AG04450 (cell line): ENCODE data around the gene NRAP. TPM values are rescaled to one million over a fixed set of nuclear protein-coding genes. Genes with fewer than 3 reads are reported as not detected.

Experiments used
- CTCF ChIA-PET: fragments of 300-600, 350-600 bp; formaldehyde crosslinking; extraction: SDS; loops from one replicate; lab custom pipeline; 2022; ENCODE audit warnings: antibody characterized with exemption, inconsistent platforms; lab: Charles Lee
- POLR2A ChIA-PET: fragments of 350-600 bp; formaldehyde crosslinking; extraction: SDS; loops from one replicate; lab custom pipeline; 2021; ENCODE audit warnings: antibody characterized with exemption, inconsistent platforms; lab: Yijun Ruan, JAX
- DNase-seq: peaks from one replicate; pipeline ENCODE4 v3.0.0-alpha.2; 2011; ENCODE audit warnings: low read depth, low spot score
- H3K27ac ChIP-seq: one replicate; pipeline ENCODE4 v1.5.1; 2012; ENCODE audit warnings: low read depth, low read length, control low read depth
- H3K27me3 ChIP-seq: one replicate; pipeline ENCODE4 v1.6.0; 2012; ENCODE audit warnings: low read length; ENCODE audit not compliant: control insufficient read depth, insufficient read depth
- H3K4me3 ChIP-seq: 2 replicates; pipeline ENCODE4 v1.5.1; 2011; ENCODE audit warnings: mild to moderate bottlenecking, low read depth, low read length, control low read depth
- H3K9me3 ChIP-seq: 2 replicates; pipeline ENCODE4 v1.5.1; 2012; ENCODE audit warnings: low read length; ENCODE audit not compliant: control insufficient read depth, insufficient read depth
- CTCF ChIP-seq: IDR thresholded peaks from 2 replicates; pipeline ENCODE4 v1.5.1; 2011; ENCODE audit warnings: low read depth, low read length, control low read depth, inconsistent platforms
- polyA plus RNA-seq: library from polyadenylated mRNA; depleted of rRNA; stranded (reverse); fragments of >200 nt; gene quantifications from 2 replicates; pipeline ENCODE4 v1.2.3, GENCODE V29; 2011

NRAP gene
- polyA plus RNA-seq, 1 experiment: not detected

DNA sequence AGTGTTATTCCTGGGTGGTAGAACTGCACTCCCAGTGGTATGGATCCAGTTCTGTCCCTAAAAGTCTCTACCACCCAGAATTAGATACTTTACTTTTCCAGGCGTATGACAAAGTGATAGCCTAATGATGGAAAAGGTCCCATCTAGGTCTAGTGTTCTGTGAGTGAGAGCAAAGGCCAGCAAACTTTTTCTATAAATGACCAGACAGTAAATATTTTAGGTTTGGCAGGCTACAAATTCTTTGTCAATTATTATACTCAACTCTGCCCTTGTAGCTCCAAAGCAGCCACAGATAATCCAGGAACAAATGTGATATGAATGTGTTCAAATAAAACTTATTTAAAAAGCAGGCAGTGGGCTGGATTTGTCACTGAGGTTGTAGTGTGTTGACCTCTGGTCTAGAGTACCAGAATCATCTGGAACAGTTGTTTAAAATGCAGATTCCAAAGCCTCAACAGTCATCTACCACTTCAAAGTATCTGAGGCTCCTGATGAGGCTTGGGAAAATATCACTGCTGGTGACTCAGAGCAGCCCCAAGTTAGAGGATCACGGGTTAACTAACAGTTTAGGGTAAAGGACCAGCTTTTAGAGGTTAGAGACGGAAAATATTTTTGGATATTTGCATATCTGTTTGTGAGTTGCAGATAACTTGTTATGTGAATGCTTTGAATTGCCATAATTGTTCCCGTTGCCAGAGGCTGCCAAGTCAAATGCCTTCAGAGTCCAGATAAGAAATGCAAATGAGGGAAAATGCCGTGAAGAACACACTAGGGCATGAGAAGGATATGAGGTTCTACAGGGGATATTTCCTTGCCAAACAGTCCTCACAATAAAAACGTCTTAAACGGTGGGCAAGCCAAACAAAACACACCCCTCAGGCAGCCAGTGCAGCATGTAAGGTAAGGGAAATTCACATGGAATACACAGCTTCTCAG, 19.4 kb downstream of the NRAP start:
- peak; percentile 27 for DNase-seq
- H3K27me3 ChIP-seq: peaks cover 17% of the 10 kb centered on the region
- ChIA-PET POLR2A (no interaction called here), CTCF (no interaction called here)
- TF ChIP-seq CTCF: no peak
- H3K27ac ChIP-seq: no peak overlapping the region
- H3K4me3 ChIP-seq: no peak overlapping the region
- no peaks in the 10 kb centered on the region for H3K9me3 ChIP-seq

DNA sequence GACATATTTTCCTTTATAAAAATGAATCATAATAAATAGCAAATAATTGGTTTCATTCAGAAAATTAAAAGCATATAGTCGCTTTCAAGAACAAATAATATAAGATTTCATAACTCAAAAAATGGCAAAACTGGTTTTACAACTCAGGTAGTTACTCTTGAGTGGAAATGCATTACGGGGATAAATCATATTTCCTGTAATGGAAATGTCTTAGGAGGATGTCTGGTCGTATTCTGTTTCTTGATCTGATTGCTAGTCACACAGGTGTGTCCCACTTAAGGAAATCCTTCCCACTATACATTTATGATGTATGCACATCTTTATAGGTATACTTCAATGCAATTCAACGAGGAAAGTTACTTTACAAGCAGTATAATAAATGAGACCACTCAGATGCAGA, 20.7 kb downstream of the NRAP start:
- ChIA-PET POLR2A (no interaction called here), CTCF (no interaction called here)
- Histone ChIP-seq H3K27me3 (peaks cover 21% of the 10 kb centered on the region), H3K9me3 (no peaks in the 10 kb centered on the region), H3K27ac (no peak overlapping the region), H3K4me3 (no peak overlapping the region)
- no peak for DNase-seq
- no peak for TF ChIP-seq CTCF

GRCh38 chr10:113641702-113642101, 22.1 kb downstream of the NRAP start:
- TF ChIP-seq CTCF: no peak
- H3K4me3 ChIP-seq: no peak overlapping the region
- no peak overlapping the region for H3K27ac ChIP-seq
- ChIA-PET CTCF (no interaction called here), POLR2A (no interaction called here)
- H3K27me3 ChIP-seq: peaks cover 16% of the 10 kb centered on the region
- no peaks in the 10 kb centered on the region for H3K9me3 ChIP-seq
- DNase-seq: no peak

DNA sequence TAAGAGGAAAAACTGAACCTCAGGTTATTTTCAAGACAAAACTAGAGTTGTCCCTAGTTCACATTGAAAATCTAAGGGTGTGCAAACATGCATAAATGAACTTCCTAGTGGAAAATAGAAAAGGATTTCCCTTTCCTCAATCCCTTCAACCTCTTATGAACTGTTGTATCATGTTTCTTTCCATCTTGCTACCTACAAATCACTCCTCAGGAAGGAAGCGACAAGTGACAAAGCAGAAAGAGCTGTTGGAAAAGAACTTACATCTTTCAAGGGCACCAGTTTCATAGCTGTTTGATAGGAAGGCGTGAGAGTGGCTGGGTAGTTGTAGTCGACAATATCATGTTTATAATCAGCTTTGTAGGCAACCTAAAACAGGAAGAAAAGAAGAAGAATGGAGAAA, 23.9 kb downstream of the NRAP start:
- peaks cover 11% of the 10 kb centered on the region for H3K27me3 ChIP-seq
- no peak for TF ChIP-seq CTCF
- H3K9me3 ChIP-seq: no peaks in the 10 kb centered on the region
- no peak overlapping the region for H3K4me3 ChIP-seq
- ChIA-PET POLR2A (no interaction called here), CTCF (interaction anchor here (1.0 kb wide), 1 partner anchor 24 kb away, joined by 3 read pairs; no protein-coding TSS in a partner anchor)
- no peak for DNase-seq
- no peak overlapping the region for H3K27ac ChIP-seq

DNA sequence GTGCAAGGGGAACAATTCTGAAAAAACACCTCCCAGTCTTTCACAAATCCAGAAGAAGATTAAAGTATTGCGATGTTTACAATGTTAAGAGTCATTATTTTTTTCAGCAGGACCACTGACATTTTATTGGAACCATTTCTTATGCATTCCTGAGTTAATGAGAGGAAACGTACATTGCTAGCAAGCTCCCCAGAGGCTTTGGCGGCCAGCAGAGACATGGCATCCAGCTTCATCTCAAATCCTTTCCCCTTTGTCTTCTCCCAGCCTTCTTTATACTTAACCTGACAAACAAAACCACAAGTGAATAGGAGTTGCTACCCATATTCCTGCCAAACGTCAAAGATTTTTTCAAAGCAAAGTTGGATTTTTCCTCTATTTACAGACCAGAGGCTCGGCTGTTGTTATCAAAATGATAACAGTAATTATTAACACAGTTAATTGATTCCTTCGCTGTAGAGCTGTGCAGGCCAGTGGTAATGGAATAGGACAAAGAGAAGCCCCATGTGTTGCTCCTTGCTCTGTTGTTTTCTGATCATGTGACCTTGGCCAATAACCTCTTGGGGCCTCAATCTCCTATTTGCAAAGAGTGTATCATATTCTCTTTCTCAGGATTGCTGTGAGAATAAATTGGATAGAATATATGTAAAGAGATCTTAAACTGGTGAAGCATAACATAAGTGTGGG, 32.0 kb downstream of the NRAP start:
- CTCF ChIA-PET: no interaction called here
- no peak for TF ChIP-seq CTCF
- Histone ChIP-seq H3K27me3 (no peaks in the 10 kb centered on the region), H3K4me3 (no peak overlapping the region), H3K27ac (no peak overlapping the region), H3K9me3 (no peaks in the 10 kb centered on the region)
- POLR2A ChIA-PET: no interaction called here
- DNase-seq: no peak
